ENCODE data around the gene BARHL1.
"Not testable (repeated sequence)": the region's sequence is repeated elsewhere in the genome, so short reads cannot be mapped to it uniquely, and the experiment has no call there.

The BARHL1 gene

GRCh38 chr9:132557159-132557558, 25.2 kb upstream of the BARHL1 start:
- DNase-seq: no peak

GRCh38 chr9:132559711-132560110, 22.7 kb upstream of the BARHL1 start:
- DNase-seq: no peak

DNA sequence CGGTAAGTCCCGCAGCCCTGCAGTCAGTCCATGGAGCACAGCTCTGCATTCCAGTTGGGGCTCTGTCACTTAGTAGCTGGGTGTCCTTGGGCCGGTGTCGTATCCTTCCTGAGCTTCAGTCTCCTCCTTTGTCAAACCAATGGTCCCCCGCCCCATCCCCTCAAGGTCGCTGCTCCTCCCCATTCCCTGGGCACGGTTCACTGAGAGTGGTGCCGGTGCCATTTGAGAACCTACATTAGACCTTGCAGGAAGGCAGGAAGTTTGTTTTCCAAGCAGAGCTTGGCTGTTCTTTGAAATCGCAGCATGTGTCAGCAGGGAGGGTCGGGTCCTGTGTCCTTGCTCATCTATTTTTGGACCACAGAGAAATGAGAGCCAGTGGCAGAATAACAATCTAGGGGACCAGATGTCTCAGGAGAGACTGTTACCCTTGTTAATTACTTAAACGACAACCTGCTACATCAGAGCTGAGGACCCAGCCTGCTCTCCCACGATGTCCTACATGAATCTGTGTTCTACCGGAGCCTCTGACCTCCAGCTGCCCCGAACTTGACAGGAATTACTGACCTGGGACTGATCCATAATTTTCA, 21.7 kb upstream of the BARHL1 start:
- DNase-seq: no peak

DNA sequence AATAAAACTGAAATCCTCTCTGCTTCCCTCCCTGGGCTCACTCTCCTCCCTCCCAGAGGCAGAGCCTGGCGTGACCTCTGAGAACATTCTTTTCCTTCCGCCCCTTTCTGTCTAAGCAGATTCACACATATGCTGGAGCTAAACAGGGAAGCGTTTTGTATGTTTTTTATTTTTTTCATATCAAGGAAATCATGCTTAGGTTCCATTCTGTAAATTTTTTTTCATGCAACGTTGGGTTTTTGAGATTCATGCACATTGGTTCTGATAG, 20.2 kb upstream of the BARHL1 start:
- no peak for DNase-seq

DNA sequence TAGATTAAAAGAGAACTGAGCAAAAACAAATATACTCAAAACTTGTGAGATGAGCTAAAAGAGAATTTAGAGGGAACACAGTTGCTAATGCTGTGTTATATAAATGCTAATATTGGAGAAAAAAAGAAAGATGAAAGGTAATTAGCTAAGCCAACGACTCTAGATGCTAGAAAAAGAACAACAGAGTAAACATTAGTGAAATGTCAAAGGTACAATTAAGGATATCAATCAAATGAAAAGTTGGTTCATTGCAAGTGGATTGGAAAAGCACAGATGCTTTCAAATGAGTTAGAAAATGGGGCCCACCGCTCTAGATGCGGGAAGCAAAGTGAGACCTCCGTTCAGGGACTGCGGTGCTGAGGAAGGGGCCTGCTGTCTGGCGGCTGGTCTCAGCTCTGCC, 17.9 kb upstream of the BARHL1 start:
- no peak for DNase-seq

DNA sequence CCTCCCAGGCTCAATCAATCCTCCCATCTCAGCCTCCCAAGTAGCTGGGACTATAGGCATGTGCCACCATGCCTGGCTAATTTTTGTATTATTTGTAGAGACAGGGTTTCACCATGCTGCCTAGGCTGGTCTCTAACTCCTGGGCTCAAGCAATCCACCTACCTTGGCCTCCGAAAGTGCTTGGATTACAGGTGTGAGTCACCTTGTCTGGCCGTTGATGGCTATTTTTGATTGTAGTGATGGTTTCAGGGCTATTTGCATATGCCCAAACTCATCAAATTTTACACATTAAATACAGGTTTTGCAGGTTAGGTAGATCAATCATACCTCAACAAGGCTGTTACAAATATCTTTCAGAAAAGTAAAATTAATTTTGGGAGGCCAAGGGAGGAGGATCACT, 13.6 kb upstream of the BARHL1 start:
- DNase-seq: not testable (repeated sequence)

DNA sequence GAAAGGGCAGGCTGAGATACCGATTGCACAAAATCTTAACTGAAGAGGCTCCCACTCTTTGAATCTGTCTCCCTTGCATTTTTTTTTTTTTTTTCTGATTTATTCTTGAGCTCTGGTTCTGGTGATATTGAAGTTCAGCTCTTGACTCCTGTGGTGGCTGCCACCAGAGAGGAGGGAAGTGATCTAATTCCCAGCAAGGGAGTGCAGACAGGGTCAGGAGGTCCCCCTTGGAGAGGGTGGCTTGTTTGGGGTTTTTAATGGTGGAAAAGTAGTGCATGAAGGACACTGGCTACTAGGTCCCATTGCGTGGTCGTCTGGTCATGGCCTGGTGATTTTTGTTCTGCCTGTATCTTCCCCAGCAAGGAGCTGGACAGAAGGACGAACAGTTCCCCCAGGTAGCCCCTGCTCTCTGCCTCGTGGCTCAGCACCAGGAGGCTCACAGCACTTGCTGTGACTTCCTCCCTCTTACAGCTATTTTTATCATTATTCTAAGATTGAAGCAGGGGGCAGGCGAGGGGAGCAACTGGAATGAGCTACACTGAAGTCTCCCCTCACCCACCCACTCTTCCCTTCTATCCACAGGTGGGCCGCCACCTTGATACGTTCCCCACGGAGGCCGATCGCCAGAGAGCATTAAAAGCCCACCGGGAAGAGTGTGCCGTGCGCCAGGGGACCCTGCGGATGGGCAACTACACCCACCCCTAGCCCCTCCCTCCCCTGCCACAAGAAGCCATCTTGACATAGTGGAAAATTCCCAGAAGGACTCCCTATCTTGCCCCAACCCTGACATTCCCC, 10.4 kb upstream of the BARHL1 start:
- no peak for DNase-seq

- no peak for DNase-seq
These were observed 9.5 kb upstream of the BARHL1 start for GRCh38 chr9:132572921-132573320.

DNA sequence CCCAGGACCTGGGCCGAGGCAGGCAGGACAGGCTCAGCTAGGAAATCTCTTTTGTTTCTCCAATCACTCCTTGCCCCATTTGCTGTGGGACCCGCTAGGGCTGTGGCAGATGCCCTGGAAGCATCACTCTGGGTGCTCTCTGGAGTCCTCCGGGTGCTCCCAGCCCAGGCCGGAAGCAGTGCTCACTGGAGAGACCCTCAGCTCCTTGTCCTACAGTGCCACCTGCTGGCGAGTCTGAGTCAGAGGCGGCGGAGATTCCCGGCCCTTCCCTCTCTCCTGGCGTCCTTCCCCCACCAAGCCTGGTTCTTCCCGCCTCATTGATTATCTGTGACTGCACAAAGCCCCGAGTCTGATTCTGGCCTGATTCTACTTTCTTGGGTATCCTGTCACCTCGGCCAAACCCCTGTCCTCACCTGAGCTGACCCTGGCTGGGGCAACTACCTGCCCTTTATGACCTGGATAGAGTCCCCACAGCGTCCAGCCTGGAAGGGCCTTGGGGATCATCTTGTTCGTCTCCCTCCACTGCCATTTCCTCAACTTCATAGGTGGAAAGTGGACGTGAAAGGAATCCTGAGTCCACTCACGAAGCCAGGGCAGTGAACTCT, 7.3 kb upstream of the BARHL1 start:
- no peak for DNase-seq

DNA sequence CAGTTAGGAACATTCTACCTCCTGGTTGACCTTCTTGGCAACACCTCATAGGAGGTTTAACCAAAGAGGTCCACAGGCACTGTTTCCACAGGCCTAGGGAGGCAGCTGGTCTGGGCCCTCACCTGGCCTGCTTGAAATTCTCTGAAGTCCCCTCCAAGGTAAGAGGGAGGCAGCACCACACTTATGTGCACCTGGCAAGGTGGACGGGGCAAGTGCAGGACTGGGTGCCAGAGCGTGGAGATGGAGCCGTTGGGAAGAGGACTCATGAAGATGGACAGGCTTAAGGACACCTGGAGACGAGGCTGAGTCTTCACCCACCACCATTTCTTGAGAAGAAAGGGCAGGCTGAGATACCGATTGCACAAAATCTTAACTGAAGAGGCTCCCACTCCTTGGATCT, 6.6 kb upstream of the BARHL1 start:
- no peak for DNase-seq

DNA sequence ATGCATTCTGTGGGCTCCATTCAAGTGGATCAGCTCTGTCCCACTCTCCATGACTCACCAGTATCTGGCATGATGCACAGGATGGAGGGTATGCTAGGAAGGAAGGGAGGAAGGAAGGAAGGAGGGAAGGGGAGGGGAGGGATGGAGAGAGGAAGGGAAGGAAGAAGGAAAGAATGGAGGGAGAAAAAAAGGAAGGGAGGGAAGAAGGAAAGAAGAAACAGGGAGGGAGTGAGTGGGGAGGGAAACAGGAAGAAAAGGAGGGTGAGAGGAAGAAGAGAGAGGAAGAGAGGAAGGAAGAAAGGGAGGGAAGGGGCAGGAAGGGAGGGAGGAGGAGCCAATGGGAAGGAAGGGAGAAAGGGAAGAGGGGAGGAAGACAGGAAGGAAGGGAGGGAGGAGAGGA, 5.3 kb upstream of the BARHL1 start:
- DNase-seq: no peak

DNA sequence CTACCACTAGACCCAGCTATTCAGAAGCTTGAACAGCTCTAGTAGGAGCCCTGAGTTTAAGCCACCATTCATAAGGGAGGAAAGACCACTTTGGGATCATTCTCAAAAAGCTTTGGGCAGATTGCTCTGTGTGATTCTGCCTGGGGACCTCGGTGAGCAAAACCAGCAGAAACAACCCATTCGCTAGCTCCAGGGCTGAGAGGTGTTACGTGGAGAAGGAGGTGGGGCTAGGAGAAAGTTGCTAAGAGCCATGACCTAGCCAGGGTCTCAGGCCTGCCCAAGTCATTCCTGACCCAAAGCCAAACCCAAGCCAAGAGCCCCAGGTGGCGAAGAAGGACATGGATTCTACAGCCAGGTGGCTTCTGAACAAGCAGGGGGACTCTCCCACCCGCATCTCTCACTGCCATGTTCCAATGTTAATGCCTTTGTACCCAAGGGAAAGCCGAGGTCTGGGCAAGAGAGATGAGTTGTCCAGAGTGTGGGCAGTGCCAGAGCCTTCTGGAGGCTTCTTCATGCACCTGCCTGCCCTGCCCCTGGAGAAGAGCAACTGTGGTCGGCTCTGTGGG, 4.0 kb upstream of the BARHL1 start:
- DNase-seq: no peak

DNA sequence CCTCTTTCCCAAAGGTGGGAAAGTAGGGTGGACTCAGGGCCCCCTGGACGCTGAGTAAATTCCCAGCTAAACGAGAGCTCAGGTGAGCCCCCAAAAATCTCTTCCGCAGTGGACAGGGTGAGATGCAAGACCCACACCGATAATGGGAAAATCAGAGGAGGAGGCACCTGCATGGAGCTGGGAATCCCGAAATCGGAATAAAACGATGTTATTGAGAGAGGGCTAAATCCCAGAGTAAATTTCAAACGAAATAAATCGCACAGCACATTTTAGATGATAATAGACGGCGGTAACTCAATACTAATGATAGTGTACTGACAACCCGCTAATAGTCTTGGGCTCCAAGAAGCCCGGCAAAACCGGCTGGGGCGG, 3.0 kb upstream of the BARHL1 start:
- no peak for DNase-seq

- DNase-seq: no peak
These were observed 579 bp downstream of the BARHL1 start for GRCh38 chr9:132582786-132583583.

DNA sequence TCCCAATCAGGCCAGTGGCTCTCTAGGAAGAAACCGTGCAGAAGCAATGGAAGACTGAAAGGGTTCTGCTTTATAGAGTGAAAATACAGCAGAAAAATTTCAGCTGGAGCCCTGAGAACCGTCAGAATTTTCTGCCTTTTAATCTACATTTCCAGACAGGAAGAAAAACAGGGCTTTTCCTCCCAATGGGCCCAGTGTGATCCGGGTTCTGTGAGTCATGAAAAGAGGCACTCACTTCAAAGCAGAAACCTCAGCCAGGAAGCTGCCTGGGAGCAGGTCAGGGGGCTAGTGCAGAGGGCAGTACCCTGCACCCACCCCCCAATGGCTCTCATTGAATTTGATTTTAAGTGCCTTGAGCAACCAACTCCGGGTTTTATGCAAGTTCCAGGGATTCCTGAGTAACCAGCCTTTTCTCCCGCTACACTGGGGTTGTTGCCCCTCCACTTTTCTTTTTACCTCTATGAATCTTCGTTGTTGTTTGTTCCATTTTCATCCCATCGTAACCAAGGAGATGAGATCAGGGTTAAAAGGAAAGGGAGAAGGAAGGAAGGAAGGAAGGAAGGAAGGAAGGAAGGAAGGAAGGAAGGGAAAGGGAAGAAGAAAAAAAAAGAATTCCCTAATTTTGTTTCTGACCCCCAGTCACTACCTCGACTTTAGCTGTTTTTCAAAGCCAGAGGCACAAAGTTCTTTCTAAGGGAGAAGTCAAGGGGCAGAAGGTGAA, 1.3 kb downstream of the BARHL1 start:
- DNase-seq: no peak

- DNase-seq: no peak
These were observed 2.5 kb downstream of the BARHL1 start for GRCh38 chr9:132584601-132585560.

DNA sequence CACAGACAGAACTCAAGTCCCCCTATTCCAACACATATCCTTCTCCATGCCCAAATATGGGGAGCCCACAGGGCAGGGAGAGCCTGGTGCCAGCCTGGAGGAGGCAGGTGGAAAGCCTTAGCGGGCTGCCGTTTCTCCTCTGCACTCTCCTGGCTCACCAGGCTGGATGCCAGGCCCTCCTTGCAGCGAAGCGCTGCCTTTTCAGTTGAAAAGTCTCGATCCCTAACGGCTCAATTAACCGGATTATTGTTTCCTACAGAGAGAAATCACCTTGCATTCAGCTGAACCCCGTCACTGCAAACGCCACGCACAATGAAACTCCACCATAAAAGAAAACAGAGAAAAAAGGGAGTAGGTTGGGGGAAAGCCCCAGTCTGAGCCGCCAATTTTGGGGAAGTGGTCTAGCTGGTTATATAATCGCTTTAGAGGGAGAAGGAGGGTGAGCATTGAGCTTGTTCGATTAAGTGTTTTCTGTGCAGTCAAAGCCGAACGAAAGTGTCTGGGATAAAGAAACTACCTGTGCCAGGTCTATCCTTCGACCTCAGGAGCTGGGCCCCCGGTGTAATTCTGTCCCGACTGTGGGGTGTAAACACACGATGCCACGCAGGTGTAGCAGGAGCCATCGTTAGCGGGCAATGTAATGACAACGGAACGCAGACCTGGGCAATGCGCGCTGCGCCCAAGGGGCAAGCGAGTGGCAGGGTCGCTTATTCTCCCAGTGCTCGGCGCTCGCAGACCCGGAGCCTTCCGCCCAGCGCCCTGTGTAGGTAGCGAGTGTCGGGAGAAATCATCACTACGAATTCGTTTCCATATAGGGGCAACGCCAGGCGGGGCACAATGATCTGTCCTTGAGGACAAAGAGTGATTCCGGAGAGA, 3.8 kb downstream of the BARHL1 start:
- DNase-seq: no peak

GRCh38 chr9:132586830-132587591, 4.6 kb downstream of the BARHL1 start:
- no peak for DNase-seq

DNA sequence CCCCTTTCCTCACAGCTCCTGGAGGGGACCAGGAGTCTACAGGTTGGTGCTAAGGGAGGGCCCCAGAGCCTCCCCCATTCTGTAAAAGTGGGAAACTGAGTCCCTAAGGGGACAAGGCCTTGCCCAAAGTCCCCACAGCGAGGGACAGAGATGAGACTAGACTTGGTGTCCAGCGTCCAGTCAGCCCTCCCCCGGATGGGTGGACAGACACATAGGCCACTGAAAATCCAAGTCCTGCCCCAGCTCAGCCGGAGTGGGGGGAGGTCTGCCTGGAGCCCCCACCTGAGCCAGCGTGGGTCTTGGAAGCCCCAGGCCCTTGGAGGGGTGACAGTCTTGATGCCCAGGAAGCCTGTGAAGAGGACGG, 5.2 kb downstream of the BARHL1 start:
- DNase-seq: no peak

GRCh38 chr9:132588098-132588497, 5.7 kb downstream of the BARHL1 start:
- no peak for DNase-seq

All from NCI-H2081 treated with DMSO at 0.1 percent for 48 hours (cell line).